Nucleus accumbens (tissue), 56 donors: ENCODE results near the gene PIK3CG.

Experiments used
- DNase-seq, 56 donors: peaks; one replicate each; lab custom pipeline; 2025; lab: John Stamatoyannopoulos, UW

The PIK3CG gene

DNA sequence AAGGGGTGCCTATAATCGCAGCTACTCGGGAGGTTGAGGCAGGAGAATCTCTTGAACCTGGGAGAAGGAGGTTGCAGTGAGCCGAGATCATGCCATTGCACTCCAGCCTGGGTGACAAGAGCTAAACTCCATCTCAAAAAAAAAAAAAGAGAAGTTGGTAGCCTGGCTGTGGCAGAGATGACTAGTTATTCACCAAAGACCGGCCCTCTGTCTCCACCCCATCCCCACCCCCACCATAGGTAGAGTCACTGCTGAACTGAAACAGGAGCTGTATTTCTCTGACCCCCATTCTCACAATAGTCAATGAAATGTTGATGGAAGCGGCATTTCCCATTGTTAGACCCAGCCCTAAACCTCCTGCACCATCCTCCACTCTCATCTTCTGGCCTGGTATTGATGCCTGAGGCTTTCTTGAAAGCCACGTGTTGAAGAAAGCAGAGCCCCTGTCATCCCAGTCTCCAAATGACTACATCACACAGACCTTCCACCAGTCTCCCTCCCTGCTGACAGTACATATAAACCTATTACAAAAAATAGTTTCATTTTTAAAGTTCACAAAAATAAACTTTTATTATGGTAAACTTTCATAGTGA, 9.4 kb upstream of the PIK3CG start:
- DNase-seq, result no peak

DNA sequence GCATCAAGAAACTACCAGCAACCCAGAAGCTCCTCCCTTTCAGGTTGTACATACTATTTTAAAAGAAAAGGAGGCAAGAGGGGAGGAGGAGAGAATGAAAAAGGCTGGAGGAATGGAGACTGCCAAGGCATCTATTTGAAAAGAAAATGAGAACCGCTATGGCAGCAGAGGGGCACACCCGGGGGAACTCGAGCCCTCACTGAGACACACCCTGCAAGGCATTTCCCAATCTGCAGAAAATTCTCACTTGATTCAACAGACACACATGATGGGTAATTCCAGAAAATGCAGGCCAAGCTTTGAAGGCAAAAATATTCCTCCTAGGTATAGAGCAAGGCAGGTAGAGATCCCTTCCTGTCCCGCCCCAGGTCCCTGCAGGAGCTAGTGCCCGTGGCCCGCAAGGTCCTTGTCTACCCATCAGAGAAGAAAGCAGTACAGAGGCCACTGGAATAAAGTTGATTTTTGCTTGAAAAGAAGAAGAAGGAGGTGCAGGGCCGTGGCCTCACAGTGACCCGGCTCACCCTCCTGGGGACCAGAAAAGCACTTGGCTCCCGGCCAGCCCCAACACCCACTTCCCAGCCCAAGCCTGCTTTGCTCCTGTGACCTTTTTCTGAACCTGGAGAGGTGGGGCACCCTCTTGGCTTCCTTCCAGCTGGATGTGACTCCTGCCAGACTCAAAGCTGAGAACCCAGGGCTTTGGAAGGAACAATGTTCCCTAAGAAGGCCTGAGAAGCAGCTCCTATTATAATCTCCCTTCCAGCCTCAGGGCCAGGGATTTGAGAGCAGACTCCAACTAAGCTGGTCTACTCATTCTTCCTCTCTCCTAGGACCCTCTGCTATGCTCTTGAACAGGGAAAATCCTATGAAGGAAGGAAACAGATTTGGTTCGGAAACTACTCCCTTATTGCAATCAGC, 6.2 kb upstream of the PIK3CG start:
- peak in 2 of 56 donors; percentile 4 to 14 for DNase-seq

DNA sequence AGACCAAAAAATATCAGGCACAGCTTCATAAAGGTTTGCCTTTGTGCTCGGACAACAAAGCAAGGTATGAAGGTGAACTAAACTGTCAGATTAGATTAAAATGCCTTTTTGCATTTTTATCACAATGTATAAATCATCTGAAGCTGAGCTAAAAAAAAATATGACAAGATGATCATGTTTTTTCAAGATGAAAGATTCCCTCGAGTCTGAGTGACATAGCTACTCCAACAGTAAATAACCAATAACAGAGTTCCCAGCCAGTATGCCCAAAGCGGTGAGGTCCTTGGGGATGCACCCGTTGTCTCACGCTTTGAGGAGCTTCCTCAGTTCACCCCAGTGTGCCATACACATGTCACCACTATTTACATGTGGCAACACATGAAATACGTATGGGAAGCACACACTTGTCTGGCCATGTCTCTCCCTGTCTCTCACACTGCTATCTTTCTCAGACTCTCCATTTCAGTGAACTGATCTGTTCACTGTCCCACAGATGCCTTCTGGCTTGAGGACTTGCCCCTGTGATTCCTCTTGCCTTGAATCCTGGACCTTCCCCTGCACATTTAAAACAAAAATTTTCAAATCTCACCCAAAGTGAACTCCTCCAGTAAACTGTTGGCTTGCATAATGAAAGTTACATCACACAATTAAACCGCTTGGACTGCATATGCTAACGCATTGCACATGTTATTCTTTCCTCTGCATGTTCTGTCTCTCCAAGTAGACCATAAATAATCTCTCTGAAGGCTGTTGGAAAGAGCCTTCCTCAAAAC, 2.6 kb upstream of the PIK3CG start:
- DNase-seq, result no peak

DNA sequence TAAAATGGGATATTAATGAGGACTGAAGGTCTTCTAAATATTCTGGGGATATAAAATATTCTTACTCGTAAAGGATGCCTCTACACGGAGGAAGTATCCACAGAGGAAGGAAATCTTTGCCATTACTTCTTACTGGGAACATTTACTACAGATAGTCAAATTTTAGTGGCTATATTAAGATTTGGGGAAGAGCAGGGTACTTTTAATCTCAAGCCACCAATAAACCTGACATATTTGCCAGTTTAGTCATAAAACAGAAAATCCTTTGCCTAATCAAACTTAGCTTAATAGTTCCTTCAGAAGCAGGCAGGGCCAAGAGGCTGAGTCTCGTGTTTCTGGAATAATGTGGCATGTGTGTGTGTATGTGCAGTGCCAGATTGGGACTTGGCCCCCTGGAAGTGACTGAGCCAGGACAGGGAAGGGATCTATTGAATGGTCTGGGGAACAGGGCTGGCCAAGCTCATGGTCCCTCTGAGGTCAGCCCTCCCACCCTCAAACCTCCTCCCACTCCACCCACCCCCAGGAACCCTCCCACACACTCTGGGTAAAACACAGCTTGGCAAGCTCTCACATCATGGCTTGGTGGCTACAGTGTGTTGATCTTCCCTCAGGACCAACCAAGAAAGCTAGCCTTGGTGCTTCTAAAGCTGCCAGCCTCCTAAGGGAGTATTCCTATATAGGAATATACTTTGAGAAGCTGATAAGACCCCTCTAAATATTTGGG, 1.6 kb upstream of the PIK3CG start:
- no peak for DNase-seq

DNA sequence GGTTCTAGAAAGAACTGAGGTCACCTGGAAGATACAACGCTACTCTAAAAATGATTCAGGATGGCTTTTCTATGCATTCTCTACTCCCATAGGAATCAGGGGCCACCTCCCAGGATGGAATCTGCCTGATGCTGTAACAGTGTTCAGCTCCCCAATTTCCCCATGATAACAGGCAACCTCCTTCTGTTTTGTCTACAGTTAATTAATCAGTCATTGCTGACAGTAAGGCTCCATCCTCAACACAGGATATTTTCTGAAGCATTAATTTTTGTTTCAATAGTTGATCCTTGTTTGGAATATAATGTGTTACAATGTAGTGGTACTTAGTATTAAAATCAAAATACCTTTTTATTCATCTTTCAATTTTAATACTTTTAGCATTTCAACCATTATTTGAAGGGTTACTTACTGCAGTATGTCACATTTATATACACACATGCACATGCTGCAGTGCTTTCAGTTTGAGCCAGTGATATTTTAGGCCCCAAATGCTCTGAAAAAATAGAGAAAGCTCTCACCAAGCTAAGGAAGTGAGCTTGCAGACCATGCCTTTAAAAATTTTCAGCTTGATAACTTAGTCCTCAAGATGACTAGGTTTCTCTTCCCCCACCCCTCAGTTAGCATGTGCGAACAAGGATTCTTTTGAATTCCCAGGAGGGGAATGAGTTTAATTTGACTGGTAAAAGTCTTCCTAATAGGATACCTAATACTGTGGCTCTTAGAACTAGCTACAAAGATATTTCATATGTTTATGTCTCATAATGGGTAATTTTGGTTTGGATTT, 592 bp upstream of the PIK3CG start:
- no peak for DNase-seq

DNA sequence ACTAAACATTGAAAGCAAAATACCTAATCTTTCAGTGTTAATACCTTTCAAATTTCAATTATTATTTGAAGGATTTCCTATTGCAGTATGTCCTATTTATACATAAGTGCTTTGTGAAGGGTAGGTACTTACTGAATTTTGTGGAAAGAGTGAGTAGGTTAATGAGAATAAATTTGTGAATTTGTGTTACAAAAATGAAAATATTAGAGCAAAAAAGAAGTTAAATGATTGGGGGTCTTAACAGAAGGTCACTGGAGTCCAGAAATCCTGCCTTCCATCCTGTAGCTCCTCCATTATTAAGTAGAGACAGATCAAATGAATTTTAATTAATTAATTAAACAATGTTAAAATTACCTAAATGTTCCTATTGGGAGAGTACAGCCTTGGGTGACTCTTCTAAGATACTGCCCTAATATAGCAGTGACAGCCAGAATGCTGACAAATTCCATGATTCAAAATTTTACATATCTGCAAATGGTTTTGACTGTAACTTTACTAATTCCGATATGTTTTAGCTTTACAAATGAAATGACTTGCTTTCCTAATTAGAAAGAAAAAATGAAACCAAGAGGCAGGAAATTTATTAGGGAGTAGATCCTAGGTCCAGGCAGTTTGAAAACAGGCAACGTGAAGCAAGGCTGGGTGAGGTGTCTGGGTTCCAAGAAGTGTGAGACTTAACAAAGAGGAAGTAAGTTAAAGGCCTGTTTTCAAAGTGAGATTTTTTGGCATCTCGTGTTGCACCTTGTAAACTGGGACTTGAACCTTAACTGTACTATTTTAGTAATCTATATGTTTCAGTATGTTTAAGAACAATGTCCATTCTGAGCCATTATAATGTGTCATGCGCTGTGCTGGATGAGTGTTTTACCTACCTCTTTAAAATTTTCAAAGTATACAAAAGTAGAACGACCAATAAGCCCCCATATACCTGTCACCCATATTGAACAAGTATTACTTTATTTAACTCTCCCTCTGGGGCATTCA, 1.5 kb downstream of the PIK3CG start:
- no peak for DNase-seq

DNA sequence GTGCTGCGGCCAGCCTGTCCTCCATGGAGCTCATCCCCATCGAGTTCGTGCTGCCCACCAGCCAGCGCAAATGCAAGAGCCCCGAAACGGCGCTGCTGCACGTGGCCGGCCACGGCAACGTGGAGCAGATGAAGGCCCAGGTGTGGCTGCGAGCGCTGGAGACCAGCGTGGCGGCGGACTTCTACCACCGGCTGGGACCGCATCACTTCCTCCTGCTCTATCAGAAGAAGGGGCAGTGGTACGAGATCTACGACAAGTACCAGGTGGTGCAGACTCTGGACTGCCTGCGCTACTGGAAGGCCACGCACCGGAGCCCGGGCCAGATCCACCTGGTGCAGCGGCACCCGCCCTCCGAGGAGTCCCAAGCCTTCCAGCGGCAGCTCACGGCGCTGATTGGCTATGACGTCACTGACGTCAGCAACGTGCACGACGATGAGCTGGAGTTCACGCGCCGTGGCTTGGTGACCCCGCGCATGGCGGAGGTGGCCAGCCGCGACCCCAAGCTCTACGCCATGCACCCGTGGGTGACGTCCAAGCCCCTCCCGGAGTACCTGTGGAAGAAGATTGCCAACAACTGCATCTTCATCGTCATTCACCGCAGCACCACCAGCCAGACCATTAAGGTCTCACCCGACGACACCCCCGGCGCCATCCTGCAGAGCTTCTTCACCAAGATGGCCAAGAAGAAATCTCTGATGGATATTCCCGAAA, 2.7 kb downstream of the PIK3CG start:
- no peak for DNase-seq

DNA sequence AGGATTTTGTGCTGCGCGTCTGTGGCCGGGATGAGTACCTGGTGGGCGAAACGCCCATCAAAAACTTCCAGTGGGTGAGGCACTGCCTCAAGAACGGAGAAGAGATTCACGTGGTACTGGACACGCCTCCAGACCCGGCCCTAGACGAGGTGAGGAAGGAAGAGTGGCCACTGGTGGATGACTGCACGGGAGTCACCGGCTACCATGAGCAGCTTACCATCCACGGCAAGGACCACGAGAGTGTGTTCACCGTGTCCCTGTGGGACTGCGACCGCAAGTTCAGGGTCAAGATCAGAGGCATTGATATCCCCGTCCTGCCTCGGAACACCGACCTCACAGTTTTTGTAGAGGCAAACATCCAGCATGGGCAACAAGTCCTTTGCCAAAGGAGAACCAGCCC, 3.3 kb downstream of the PIK3CG start:
- DNase-seq, result no peak

DNA sequence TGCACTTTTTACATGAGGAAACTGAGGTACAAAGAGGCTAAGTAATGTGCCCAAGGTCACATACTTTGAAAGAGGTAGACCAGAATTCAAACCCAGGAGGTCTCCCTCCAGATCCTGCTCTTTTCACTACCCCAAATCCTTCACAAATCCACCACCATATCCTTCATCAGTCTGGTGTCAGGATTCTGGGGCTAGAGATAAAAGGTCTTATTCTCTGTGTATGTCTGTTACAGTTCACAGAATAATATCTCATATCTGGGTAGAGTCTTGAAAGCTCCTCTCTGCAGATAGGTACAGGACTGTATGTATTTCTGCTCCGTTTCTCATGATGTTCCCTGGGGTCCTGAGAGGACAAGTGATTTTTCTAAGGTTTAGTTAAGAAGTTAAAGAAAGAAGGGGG, 4.9 kb downstream of the PIK3CG start:
- no peak for DNase-seq

DNA sequence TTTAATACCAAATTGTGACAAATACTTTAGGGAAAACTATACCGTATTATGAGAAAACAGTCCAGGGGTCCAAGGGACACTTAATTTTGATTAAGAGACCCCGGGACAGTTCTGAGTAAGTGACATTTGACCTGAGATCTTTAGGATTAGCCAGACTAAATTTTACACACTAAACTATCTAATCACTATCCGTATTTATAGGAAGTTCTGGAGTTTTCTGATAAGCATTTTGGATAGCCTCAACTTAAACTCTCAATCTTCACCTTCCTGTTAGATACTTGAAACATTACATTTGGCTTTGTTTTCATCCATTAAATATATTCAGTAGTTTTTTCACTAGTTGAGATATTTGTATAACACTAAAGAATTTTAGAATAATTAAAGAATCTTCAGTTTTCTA, 5.4 kb downstream of the PIK3CG start:
- DNase-seq, result no peak

DNA sequence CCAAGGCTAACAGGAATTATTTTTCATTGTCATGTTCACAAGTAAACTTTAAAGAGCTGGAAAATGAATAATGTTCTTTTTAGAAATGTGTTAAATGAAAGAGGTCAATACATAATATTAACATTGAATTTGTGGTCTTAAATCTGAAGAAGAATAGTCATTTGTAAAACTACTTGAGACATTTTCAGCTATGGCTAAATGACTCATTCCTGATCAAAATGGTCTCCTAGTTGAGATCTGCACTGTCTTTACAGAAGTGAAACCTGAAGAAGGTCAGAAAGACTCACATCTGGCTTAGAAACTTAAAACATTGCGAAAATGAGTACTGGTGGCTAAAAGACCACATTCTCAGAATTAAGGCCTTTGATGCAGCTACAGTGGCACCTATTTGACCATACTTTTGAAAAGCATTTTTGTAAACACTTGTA, 5.9 kb downstream of the PIK3CG start:
- no peak for DNase-seq

DNA sequence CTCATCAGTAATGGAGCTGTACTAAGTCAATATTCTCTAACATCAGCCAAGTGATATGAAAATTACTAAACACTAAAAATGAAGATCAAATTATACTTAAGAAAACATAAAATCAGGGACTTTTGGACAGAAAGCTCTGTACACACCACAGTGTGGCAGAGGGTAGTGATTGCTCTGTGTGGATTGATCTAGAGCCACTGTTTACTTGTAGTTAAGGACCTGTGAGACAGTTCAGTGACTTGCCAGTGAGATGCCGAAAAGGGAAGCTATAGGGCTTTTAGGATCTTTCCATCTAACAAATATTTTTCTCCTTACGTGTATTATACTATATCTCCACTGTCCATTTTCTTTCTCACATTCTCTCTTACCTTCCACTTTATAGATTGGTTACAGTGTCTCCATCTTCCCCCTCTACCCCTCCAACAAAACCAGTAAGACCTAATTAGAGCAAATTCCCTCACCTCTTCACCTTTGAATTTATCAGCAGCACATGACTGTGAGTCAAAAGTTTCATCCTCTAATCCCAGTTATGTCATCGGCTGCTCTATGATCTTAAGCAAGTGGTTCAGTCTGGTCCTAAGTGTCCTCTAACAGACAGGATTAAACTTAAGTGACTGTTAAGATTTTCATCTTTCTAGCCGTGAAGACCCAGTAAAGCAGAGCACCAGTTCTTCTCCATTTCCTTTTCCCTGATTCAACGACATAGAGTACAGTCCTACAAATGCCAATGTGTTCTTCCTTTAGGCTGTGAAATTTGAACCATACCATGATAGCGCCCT, 6.9 kb downstream of the PIK3CG start:
- no peak for DNase-seq

DNA sequence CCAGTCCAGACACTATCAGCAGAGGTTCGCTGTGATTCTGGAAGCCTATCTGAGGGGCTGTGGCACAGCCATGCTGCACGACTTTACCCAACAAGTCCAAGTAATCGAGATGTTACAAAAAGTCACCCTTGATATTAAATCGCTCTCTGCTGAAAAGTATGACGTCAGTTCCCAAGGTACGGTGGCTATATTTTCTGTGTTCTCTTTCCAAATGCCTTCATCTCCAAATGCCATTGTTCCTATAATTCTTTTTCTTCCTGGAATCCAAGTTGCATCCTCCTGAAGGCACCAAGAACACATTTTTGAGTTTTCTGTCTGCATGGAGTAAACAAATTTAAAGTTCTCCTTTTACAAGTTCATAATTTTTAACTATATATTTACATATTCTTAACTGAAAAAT, 7.7 kb downstream of the PIK3CG start:
- DNase-seq, result no peak

DNA sequence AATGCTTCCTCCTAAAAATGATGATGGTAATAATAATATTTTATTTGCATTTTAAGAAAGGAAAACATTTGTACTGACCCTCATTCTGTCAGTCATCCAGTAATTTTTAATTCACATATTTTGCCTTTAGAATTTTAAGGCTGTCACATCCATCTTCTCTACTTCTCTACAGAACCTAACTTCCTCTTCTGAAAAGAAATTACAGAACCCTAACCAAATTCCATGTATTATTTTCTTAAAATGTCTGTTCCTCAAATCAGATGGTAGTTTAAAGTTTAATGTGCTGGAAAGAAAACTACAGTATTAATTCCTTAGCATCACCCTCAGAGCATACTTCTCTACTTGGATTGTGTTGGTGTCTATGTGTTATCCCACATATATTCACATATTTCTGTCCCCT, 9.0 kb downstream of the PIK3CG start:
- no peak for DNase-seq

DNA sequence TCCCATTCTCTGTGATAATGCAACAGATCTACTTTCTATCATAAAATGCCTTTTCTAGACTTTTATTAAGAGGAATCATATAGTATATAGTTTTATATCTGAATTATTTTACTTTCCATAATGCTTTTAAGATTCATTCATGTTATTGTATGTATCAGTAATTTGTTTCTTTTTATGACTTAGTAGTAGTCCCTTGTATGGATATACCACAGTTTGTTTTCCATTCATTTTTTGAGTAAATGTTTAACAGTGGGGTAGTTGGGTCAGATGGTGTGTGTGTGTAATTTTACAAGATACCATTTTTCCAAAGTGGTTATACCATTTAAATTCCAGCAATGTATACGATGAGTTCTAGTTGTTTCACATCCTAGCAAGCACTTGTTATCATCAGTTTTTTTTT, 10.4 kb downstream of the PIK3CG start:
- DNase-seq, result no peak

DNA sequence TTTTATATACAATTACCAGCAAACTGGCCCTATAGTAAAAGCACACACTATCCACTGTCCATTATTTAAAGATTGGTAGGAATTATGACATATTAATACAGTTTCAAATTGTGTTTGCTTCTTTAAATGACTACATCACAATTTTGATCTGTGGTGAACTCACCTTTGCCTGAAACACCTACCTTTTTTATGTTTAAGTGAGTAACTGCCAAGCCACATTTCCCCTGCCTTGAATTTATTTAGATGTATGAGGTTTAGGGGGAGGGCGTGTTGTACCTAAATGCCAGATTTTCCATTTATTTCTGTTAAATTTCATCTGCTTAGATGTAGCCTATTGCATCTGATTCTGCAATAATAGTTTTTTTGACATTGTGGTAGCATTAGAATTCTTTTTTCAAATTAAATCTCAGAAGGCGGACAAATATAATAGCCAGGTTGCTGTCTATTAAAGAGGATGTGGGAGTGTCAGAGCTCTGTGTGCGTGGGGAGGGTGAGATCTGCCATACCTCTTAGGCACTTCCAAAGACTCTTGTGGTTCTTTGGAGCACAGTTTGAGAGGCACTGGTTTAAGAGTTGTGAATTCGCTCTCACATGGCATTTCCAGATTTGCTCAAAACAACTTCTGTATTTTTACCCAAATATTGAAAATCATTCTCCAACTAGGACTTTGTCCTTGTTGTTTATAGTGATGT, 13.8 kb downstream of the PIK3CG start:
- peak in 5 of 56 donors; percentile 4 to 24 (median 15) for DNase-seq

DNA sequence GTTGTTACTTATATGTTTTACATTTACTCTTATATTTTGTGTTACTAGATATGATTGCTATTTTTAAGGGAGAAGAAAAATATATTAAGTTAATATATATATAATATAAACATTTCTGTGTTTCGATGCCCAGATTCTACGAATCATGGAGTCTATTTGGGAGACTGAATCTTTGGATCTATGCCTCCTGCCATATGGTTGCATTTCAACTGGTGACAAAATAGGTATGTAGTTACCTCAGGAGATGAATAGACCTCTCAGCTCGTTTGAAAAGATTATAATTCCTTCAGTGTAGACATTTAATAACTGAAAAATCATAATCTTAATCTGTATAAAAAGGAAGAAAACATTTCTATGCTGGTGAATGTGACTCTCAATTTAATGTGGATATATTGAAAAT, 16.9 kb downstream of the PIK3CG start:
- DNase-seq, result no peak
